Brain pericyte (primary cell): Measurements from ENCODE around the gene SOX1.

Source experiments
- DNase-seq: peaks from one replicate; pipeline ENCODE4 v3.0.0-alpha.2; 2012; ENCODE audit warnings: low read depth, low spot score

Gene SOX1

GRCh38 chr13:112106478-112107141 is 39.7 kb downstream of the SOX1 start:
- DNase-seq = no peak

- no peak for DNase-seq
Observed at GRCh38 chr13:112107289-112107688, 40.3 kb downstream of the SOX1 start.

DNA sequence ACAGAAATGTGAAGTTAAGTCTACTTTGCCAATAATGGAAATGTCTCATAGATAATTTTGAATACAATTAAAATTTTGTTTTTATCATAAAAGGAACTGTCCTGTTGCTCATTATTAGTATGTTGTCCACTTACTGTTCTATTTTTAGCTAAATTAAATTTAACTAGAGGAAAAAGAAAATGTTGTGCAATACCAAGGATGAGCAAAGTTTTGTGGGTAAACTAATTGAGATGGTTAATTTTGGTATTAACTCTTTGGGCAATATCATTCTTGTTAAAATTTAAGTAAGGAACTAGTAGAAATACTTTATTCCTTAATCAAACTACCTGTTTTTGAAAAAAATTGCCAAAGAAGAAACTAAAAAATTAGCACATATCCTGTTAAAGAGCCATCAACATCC is 43.5 kb downstream of the SOX1 start:
- no peak for DNase-seq

- no peak for DNase-seq
Observed at GRCh38 chr13:112111239-112111857, 44.4 kb downstream of the SOX1 start.

- no peak for DNase-seq
Observed at GRCh38 chr13:112112534-112113276, 45.8 kb downstream of the SOX1 start.

DNA sequence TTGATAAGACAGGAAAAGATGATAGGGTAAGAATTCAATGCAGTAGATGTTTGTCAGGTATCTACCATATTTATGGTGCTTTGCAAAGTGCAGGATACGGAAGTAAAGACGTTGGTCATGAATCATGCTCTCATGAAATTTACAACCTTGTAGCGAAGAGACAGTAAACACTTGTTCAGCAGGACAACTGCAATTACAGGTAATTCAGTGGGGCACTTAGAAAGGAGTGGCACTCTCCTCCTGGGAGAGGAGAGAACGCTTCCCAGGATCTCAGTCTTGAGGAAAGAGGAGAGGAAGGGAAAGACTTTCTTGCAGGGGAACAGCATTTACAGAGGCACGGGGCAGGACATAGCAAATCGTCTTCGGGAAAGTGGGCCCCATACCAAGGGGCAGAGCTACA is 46.4 kb downstream of the SOX1 start:
- no peak for DNase-seq

- no peak for DNase-seq
Observed at GRCh38 chr13:112113851-112114250, 46.9 kb downstream of the SOX1 start.

DNA sequence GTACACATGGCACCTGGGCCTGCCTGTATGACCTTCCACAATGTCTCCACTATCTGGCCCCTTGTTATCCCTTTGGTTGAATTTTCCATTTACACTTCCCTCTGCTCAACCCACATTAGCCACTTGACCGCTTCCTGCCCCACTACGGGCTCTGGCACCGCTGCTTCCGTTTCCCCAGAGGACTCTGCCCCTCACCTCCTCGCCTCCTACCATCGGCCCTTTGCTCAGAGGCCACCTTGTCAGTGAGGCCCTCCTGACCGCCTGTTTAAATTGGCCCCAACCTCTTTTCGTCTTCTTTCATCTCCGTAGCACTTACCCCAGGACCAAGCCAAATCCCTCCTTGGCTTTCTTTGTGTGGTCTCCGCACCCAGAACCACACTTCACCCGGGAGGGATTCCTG is 47.4 kb downstream of the SOX1 start:
- DNase-seq = no peak

GRCh38 chr13:112115403-112116091 is 48.6 kb downstream of the SOX1 start:
- no peak for DNase-seq

DNA sequence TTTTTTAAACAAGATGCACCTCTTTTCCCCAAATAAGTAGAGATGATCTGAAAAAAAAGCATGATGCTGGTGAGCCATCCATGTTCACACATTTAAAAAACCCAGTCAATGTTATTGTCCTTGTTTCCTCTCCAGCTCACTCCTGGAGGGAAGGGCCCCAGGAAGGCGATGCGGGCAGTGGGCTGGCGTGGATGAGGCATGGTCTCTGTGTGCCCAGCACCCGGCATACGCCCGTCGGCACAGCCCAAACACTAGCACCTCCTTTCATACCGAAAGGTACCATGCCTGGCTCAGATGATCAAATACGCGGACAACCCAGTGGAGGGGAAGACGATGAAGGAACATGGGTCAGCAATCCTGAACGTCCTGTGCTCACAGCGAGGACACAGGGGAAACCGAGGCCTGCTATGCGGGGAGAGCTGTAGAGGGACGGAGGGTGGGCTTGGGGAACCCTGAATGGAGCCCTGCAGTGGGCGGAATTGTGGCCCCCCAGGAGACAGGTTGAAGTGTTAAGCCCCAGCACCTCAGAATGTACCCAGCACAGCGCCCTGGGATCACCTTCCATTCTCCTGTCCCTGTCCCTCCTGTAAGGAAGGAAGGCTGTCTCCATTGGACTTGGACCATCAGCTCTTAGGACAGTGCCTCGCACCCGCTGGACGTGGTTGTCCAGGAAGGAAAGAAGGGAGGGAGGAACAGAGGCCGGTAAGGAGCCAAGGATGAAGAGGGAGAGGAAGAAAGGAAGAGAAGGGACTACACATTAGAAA is 49.4 kb downstream of the SOX1 start:
- DNase-seq = no peak

DNA sequence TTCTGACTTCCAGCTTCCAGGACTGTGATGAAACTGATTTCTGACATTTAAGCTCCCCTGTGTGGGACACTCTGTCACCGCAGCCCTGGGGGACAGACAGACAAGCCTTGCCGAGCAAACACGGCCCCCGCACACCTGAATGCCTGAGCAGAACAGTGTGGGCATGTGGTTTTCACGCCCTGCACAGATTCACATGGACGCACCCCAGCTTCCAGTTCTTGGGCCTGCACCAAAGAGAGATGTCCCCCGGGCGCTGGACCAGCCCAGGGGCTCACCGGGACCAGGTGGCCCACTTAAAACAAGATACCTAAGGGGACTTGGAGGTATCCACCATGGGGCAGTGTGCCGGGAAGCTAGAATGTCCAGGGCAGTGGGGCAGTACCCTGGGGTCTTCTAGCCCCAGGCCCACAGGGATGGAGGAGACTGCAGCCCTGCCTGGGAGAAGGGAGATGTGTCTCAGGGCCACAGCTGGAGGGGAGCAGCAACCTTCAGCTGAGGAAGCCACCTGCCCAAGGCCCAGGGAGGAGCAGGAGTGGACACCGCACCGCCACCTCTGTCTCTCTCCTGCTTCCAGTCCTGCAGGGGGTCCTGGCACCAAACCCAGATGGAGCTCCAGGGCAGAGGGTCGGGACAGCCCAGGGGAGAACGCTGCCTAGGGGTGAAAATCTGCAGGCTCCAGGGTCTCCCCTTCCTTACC is 50.5 kb downstream of the SOX1 start:
- DNase-seq = no peak

DNA sequence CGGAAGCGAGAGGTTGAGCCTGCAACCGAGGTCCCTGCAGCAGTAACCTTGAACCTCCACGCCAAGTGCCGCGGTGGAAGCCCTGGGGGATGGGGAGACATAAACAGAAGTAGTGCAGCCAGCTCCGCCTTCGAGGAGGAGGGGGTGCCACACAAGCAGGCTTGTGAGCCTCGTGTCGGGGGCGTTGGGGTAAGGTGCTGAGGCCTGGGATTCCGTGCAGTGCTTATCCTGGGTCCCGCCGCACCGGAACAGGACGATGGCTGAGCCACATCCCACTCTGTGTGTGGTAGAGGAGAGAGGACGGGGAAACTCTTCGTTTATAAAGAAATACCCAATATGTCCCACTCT is 51.0 kb downstream of the SOX1 start:
- DNase-seq = no peak

DNA sequence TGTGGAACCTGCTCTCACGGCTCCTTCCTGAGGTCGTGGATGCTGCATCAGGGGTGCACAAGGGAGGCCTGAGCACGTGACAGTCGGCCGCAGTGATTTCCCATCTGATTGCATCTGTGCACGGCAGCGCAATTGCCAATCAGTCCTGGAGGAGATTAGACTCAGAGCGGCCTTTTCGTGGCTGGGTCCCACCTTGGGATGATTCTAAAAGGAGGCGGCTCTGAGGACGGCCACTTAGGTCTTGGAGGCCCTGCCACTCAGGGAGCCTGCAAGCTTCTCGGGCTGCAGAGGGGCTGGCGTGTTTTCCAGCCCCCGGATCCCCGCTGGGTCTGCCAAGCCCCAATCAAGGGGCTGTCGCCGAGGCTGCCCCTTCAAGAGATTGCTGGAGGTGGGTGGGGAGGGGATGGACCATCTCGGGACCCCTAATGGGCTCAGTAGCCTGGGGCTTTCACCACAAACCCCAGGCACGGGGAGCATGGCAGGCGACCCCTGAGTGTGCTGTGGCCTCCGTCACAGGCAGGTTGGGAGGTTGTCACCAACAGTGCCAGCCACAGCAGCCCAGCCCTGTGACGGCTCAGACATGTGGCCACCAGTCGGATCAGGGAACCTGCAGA is 51.6 kb downstream of the SOX1 start:
- DNase-seq = no peak

- DNase-seq = no peak
Observed at GRCh38 chr13:112119192-112120030, 52.5 kb downstream of the SOX1 start.

GRCh38 chr13:112120031-112120373 is 53.1 kb downstream of the SOX1 start:
- DNase-seq = no peak
